Liver (tissue), 3 donors: ENCODE results near the gene RASGRF2.

Experiments used
- CTCF ChIP-seq: fragments of 150-350 bp; IDR thresholded peaks from 2 replicates; pipeline ENCODE4 v1.5.1; 2017; ENCODE audit warnings: improper control_type of control experiment, low read depth, low read length; ENCODE audit not compliant: missing input control
- EGR1 ChIP-seq, 2 donors: IDR thresholded peaks; 2 replicates each; pipeline ENCODE4 v1.6.1; 2016 to 2018; ENCODE audit warnings: antibody characterized with exemption in 2 of 2, low read depth in 2 of 2
- FOXA2 ChIP-seq: IDR thresholded peaks from 2 replicates; pipeline ENCODE4 v1.6.1; 2016; ENCODE audit warnings: antibody characterized with exemption
- GABPA ChIP-seq, 2 donors: IDR thresholded peaks in 1 of 2; conservative IDR thresholded peaks in 1 of 2; 2 replicates each; pipeline ENCODE4 v1.6.1; 2016; ENCODE audit warnings: antibody characterized with exemption in 2 of 2, mild to moderate bottlenecking in 1 of 2, moderate library complexity in 1 of 2
- JUND ChIP-seq, 2 donors: IDR thresholded peaks; 2 replicates each; pipeline ENCODE4 v1.6.1; 2016; ENCODE audit warnings: antibody characterized with exemption in 2 of 2
- RAD21 ChIP-seq, 2 donors: IDR thresholded peaks; 2 replicates each; pipeline ENCODE4 v1.6.1; 2016; ENCODE audit warnings: antibody characterized with exemption in 2 of 2, mild to moderate bottlenecking in 2 of 2
- RXRA ChIP-seq, 2 donors: IDR thresholded peaks; 2 replicates each; pipeline ENCODE4 v1.6.1; 2017 to 2018; ENCODE audit warnings: antibody characterized with exemption in 2 of 2, mild to moderate bottlenecking in 1 of 2
- TAF1 ChIP-seq: conservative IDR thresholded peaks from 2 replicates; pipeline ENCODE4 v1.6.1; 2016; ENCODE audit warnings: antibody characterized with exemption, mild to moderate bottlenecking
- YY1 ChIP-seq: IDR thresholded peaks from 2 replicates; pipeline ENCODE4 v1.6.1; 2016; ENCODE audit warnings: antibody characterized with exemption, mild to moderate bottlenecking
- TF ChIP-seq, protein P1 (sequence below): IDR thresholded peaks from 2 replicates; pipeline ENCODE4 v1.6.1; 2016; ENCODE audit warnings: antibody characterized with exemption, mild to moderate bottlenecking
- TF ChIP-seq, protein P2 (sequence below): IDR thresholded peaks from 2 replicates; pipeline ENCODE4 v1.6.1; 2016; ENCODE audit warnings: antibody characterized with exemption
- TF ChIP-seq, protein P3 (sequence below): IDR thresholded peaks from 2 replicates; pipeline ENCODE4 v1.6.1; 2016; ENCODE audit warnings: antibody characterized with exemption
- TF ChIP-seq, protein P4 (sequence below): IDR thresholded peaks from 2 replicates; pipeline ENCODE4 v1.6.1; 2016; ENCODE audit warnings: antibody characterized with exemption
- donor health status: healthy.
- donor health status: healthy.

DNA sequence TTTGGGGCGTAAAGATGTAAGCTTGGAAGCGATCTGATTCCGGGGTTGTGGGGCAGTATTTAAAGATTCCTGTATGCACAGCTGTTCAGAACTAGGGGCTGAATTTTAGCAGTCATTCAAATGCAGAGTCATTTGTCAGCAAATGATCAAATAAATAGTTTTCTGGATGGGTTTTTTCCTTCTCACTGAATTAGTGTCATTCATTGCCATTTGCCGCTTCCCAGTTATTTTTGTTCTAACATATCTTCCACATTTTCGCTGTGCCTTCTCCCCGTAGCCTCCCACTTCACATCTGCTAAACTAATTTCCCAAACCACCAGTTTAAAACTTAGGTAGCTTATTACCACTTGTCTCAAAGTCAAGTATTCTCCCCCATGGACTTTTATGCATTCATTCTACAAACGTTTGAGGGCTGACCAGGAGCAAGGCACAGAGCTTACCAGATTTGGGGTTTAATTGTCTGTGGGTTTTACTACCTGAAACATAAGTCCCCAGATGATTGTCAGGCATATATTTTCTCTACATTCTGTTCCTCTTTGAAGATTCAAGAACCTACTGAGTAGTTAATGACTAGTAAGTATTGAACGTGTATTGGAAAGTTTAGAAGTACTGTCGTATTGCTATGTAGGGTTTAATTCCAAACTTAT, 231.7 kb downstream of the RASGRF2 start:
- TF ChIP-seq EGR1 (IDR thresholded peaks at IDR 0.05; ENCODE audit: low read depth in 2 of 2) (no peak), CTCF (no peak), JUND (IDR thresholded peaks at IDR 0.05) (no peak), TAF1 (no peak), YY1 (no peak), FOXA2 (no peak), RAD21 (IDR thresholded peaks at IDR 0.05) (no peak), GABPA (IDR thresholded peaks at IDR 0.05 in 1 of 2, conservative IDR thresholded peaks at IDR 0.05 in 1 of 2) (no peak), RXRA (IDR thresholded peaks at IDR 0.05) (no peak)
- TF ChIP-seq, protein P1, sequence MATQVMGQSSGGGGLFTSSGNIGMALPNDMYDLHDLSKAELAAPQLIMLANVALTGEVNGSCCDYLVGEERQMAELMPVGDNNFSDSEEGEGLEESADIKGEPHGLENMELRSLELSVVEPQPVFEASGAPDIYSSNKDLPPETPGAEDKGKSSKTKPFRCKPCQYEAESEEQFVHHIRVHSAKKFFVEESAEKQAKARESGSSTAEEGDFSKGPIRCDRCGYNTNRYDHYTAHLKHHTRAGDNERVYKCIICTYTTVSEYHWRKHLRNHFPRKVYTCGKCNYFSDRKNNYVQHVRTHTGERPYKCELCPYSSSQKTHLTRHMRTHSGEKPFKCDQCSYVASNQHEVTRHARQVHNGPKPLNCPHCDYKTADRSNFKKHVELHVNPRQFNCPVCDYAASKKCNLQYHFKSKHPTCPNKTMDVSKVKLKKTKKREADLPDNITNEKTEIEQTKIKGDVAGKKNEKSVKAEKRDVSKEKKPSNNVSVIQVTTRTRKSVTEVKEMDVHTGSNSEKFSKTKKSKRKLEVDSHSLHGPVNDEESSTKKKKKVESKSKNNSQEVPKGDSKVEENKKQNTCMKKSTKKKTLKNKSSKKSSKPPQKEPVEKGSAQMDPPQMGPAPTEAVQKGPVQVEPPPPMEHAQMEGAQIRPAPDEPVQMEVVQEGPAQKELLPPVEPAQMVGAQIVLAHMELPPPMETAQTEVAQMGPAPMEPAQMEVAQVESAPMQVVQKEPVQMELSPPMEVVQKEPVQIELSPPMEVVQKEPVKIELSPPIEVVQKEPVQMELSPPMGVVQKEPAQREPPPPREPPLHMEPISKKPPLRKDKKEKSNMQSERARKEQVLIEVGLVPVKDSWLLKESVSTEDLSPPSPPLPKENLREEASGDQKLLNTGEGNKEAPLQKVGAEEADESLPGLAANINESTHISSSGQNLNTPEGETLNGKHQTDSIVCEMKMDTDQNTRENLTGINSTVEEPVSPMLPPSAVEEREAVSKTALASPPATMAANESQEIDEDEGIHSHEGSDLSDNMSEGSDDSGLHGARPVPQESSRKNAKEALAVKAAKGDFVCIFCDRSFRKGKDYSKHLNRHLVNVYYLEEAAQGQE, result no peak
- TF ChIP-seq, protein P2, sequence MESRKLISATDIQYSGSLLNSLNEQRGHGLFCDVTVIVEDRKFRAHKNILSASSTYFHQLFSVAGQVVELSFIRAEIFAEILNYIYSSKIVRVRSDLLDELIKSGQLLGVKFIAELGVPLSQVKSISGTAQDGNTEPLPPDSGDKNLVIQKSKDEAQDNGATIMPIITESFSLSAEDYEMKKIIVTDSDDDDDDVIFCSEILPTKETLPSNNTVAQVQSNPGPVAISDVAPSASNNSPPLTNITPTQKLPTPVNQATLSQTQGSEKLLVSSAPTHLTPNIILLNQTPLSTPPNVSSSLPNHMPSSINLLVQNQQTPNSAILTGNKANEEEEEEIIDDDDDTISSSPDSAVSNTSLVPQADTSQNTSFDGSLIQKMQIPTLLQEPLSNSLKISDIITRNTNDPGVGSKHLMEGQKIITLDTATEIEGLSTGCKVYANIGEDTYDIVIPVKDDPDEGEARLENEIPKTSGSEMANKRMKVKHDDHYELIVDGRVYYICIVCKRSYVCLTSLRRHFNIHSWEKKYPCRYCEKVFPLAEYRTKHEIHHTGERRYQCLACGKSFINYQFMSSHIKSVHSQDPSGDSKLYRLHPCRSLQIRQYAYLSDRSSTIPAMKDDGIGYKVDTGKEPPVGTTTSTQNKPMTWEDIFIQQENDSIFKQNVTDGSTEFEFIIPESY, result no peak
- TF ChIP-seq, protein P3, sequence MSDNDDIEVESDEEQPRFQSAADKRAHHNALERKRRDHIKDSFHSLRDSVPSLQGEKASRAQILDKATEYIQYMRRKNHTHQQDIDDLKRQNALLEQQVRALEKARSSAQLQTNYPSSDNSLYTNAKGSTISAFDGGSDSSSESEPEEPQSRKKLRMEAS, result no peak
- TF ChIP-seq, protein P4, sequence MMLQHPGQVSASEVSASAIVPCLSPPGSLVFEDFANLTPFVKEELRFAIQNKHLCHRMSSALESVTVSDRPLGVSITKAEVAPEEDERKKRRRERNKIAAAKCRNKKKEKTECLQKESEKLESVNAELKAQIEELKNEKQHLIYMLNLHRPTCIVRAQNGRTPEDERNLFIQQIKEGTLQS, result no peak
